Measurements from ENCODE around the gene GATA2. TPM values are rescaled to one million over a fixed set of nuclear protein-coding genes. Genes with fewer than 3 reads are reported as not detected.

GATA2 gene
- total RNA-seq, 1 donor from 2014 or later: 1.4 TPM

DNA sequence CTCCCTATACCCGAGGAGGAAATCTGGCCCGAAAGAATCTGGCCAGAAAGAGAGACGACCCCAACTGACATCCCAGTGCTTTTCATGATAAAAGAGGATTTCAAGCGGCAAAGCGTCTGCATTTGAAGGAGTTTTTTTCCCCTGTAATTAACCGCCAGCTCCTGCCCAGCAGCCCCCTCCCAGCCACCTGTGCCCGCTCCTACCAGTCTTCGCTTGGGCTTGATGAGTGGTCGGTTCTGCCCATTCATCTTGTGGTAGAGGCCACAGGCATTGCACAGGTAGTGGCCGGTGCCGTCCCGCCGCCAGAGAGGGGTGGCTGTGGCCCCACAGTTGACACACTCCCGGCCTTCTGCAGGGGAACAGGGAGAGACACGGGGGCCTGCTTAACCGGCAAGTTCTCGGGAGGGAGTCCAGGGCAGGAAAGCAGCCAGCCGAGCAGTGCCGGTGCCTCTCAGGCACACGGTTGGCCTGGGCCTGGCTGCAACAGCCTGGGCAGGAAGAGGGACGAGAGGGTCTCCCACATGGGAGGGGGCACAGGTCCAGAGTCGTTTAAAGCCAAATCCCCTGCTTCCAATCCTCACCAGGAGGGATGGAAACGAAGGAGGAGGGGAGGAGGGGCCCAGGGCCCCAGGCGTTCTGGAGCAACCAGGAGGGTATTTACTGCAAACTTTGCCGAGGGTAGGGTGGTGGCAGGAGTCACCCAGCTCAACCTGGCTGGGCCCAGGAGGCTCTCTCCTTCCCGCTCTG is 9.2 kb downstream of the GATA2 start:
- DNase-seq (ENCODE audit: low read depth): no peak
- no peak overlapping the region for H3K4me3 ChIP-seq (ENCODE audit: low read depth, low read length)
- TF ChIP-seq, protein P1, sequence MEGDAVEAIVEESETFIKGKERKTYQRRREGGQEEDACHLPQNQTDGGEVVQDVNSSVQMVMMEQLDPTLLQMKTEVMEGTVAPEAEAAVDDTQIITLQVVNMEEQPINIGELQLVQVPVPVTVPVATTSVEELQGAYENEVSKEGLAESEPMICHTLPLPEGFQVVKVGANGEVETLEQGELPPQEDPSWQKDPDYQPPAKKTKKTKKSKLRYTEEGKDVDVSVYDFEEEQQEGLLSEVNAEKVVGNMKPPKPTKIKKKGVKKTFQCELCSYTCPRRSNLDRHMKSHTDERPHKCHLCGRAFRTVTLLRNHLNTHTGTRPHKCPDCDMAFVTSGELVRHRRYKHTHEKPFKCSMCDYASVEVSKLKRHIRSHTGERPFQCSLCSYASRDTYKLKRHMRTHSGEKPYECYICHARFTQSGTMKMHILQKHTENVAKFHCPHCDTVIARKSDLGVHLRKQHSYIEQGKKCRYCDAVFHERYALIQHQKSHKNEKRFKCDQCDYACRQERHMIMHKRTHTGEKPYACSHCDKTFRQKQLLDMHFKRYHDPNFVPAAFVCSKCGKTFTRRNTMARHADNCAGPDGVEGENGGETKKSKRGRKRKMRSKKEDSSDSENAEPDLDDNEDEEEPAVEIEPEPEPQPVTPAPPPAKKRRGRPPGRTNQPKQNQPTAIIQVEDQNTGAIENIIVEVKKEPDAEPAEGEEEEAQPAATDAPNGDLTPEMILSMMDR (conservative IDR thresholded peaks at IDR 0.05; ENCODE audit: low read depth, low read length): no peak

DNA sequence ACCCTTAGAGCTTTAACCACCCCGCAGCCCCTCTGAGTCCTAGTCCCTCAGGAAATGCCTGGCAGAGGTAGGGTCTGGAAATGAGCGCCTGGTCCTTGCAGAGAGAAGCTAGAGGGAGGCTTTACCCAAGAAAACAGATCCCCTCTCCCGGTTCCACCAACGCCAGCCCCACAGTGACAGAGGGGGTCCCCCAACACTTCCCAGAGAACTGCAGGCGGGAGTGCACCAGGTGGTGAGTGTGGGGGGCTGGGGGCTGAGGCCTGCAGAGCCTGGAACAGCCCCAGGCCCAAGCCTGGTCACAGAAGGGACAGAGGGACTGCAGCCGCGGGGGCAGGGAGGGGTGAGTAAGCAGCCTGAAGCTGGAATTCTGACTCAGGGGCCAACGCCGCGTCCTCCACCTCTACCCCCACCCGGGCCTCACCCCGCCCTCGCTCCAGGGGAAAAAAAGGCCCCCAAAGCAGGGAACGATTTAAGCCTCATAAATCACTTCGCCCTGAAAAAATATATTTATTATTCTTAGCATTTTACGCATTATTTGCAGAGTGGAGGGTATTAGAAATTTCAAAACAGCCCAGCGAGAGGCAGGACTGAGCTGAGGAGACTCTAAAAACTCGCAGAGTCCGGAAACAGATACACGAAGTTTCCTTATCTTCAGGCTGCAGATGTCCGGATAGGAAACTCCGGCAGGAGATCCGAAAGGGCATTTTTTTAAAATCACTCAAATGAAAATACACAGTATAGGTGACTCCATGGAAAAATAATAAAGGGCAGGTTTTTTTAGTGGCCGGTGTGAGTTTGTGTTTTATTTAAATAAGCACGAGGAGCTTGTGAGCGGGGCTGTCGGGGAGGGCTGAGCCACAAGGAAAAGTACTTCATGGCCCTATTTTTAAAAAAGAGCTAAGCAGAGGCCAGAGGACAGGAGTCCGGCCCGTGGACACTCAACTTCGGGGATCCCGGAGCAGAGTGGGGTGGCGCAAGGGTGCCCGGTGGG is 10.0 kb downstream of the GATA2 start:
- TF ChIP-seq, protein P1 (conservative IDR thresholded peaks at IDR 0.05; ENCODE audit: low read depth, low read length): peak; percentile 5
- H3K4me3 ChIP-seq (ENCODE audit: low read depth, low read length): no peak overlapping the region
- DNase-seq (ENCODE audit: low read depth): no peak

DNA sequence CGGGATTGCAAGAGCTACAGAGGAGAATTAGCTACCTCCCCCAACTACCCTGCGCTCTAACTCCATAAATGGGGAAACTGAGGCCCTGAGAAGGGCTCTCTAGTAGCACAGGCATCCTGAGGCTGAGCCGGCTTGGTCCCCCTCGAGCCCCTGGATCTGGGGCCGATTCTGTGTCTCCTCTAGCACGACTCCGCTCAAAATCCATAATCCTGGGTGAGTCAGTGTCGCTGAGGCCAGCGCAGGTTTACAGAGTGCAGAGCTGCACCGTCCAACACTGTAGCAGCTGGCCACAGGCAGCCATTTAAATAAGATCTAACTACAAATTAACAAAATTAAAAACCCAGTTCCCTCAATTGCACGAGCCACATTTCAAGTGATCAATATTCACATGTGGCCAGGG is 10.8 kb downstream of the GATA2 start:
- TF ChIP-seq, protein P1 (conservative IDR thresholded peaks at IDR 0.05; ENCODE audit: low read depth, low read length): no peak
- H3K4me3 ChIP-seq (ENCODE audit: low read depth, low read length): no peak overlapping the region
- DNase-seq (ENCODE audit: low read depth): no peak

DNA sequence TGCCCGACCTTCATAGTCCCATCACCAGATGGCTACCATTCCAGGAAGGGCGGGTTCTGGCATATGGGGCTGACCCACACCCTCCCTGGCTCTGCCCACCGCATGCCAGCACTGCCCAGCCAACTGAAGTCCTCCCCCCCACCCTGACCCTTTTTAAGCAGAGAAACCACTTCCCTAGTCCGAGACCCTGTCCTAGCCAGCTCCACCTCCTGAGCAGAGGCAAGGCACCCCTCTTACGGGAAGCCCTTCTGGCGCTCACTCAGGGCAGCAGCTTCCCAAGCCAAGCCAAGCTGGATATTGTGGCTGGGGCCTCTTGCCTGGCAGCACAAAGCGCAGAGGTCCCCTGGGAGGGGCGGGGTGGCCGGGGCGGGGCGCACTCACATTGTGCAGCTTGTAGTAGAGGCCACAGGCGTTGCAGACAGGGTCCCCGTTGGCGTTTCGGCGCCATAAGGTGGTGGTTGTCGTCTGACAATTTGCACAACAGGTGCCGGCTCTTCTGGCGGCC is 11.5 kb downstream of the GATA2 start:
- DNase-seq (ENCODE audit: low read depth): no peak
- no peak overlapping the region for H3K4me3 ChIP-seq (ENCODE audit: low read depth, low read length)
- TF ChIP-seq, protein P1 (conservative IDR thresholded peaks at IDR 0.05; ENCODE audit: low read depth, low read length): no peak

DNA sequence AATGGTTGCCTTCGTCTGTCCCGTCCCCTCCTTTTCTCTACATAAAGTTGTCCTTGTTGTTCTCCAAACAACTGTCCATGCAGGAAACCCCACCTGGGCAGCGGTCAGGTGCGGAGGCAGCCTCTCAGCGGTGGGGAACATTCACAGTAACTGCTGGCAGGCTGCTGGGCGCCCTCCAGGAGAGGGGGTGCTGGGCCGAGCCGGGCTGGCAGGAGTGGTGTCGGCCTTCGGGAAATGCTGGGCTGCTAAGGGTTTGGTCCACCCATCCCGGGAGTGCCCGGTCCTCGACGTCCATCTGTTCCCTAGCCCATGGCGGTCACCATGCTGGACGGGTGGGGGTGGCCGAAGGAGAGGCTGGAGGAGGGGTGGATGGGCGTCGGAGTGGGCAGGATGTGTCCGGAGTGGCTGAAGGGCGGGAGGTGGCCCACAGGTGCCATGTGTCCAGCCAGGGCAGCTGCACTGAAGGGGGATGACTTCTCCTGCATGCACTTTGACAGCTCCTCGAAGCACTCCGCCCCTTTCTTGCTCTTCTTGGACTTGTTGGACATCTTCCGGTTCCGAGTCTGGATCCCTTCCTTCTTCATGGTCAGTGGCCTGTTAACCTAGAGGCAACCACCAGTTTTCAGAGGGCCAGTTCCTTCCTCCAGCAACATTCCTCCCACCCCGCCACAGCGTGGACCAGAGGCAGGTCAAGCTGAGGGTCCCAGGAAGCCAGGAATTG is 12.1 kb downstream of the GATA2 start:
- DNase-seq (ENCODE audit: low read depth): no peak
- no peak overlapping the region for H3K4me3 ChIP-seq (ENCODE audit: low read depth, low read length)
- TF ChIP-seq, protein P1 (conservative IDR thresholded peaks at IDR 0.05; ENCODE audit: low read depth, low read length): no peak

DNA sequence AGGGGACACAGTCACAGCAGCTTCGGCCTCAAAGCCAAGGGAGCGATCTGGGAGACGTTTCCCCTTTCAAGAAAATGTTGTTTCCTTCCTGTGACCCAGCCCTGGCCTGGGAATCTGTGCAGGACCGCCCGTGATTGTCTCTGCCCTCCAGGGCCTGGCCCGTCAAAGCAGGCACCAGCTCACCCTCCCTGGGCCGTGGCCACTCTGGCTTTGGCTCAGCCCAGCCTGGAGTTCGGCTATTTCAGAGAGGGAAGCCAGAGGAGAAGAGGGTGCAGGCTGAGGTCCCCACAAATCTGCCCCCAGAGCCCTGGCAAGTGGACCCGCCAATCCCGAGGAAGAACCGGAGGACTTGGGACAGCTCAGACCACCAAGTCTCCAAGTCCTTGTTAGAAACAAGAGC is 12.7 kb downstream of the GATA2 start:
- TF ChIP-seq, protein P1 (conservative IDR thresholded peaks at IDR 0.05; ENCODE audit: low read depth, low read length): no peak
- H3K4me3 ChIP-seq (ENCODE audit: low read depth, low read length): no peak overlapping the region
- no peak for DNase-seq (ENCODE audit: low read depth)

Data from epithelial cell of proximal tubule (primary cell).